A549 (cell line): ENCODE measurements around the gene DNAJC3. TPM values are rescaled to one million over a fixed set of nuclear protein-coding genes. Genes with fewer than 3 reads are reported as not detected.

Source experiments
- ATAC-seq, 2 experiments: fragments of 200-7000 bp in 1 of 2; fragments of >200 bp in 1 of 2; cut with Nextera tagmentation in 1 of 2; cut with Tn5 transposase in 1 of 2; 3 replicates each; pipeline versions ENCODE4 v1.8.0 to v1.9.1; 2018 to 2020; ENCODE audit warnings: mild to moderate bottlenecking in 1 of 2, moderate library complexity in 1 of 2
- CTCF ChIA-PET: fragments of 300-600 bp; sonication (Branson Sonifier 250); formaldehyde crosslinking; extraction: SDS; loops from one replicate; lab custom pipeline; 2021; ENCODE audit warnings: antibody characterized with exemption, inconsistent platforms; lab: Yijun Ruan, JAX
- POLR2A ChIA-PET: fragments of 350-600 bp; formaldehyde crosslinking; extraction: SDS; loops from one replicate; lab custom pipeline; 2021; ENCODE audit warnings: antibody characterized with exemption, inconsistent platforms; lab: Yijun Ruan, JAX
- DNase-seq, 2 experiments: peaks; one replicate each; pipeline versions ENCODE4 v3.0.0 to v3.0.0-alpha.2; 2011 to 2016; ENCODE audit warnings: low read depth in 1 of 2, low spot score in 1 of 2
- FAIRE-seq: peaks from 2 replicates; lab custom pipeline; 2011; peaks lifted over from hg19 to GRCh38; lab: Jason Lieb, UNC
- H3K27ac ChIP-seq, 2 experiments: fragments of >200 bp; sonication (Bioruptor Twin); formaldehyde crosslinking; 3 replicates each; pipeline ENCODE4 v1.5.1; 2016 to 2017
- H3K4me1 ChIP-seq: fragments of >200 bp; sonication (Bioruptor Twin); formaldehyde crosslinking; 3 replicates; pipeline ENCODE4 v1.6.1; 2016
- H3K4me2 ChIP-seq: fragments of >200 bp; sonication (Bioruptor Twin); formaldehyde crosslinking; 3 replicates; pipeline ENCODE4 v1.6.1; 2016
- H3K4me3 ChIP-seq: fragments of >200 bp; sonication (Bioruptor Twin); formaldehyde crosslinking; 3 replicates; pipeline ENCODE4 v1.5.1; 2016
- H3K9me3 ChIP-seq: fragments of >200 bp; sonication (Bioruptor Twin); formaldehyde crosslinking; 3 replicates; pipeline ENCODE4 v1.6.1; 2016
- CHD2 ChIP-seq: fragments of 150-350 bp; IDR thresholded peaks from 2 replicates; pipeline ENCODE4 v1.6.1; 2014; ENCODE audit warnings: low read length; ENCODE audit not compliant: partially characterized antibody
- EHF ChIP-seq: fragments of 250-450 bp; sonication (Bioruptor Pico); IDR thresholded peaks from 2 replicates; pipeline ENCODE4 v1.5.0; 2020; ENCODE audit warnings: mild to moderate bottlenecking
- ESRRA ChIP-seq: fragments of 150-350 bp; IDR thresholded peaks from 2 replicates; pipeline ENCODE4 v1.6.1; 2014; ENCODE audit warnings: mild to moderate bottlenecking, low read length, borderline replicate concordance
- FOSB ChIP-seq: fragments of 250-450 bp; sonication (Bioruptor Pico); IDR thresholded peaks from 2 replicates; pipeline ENCODE4 v1.5.0; 2020; ENCODE audit warnings: mild to moderate bottlenecking, moderate library complexity
- FOXS1 ChIP-seq: fragments of 250-450 bp; sonication (Bioruptor Pico); IDR thresholded peaks from 2 replicates; pipeline ENCODE4 v1.5.0; 2020; ENCODE audit warnings: mild to moderate bottlenecking, moderate library complexity
- GATA3 ChIP-seq: IDR thresholded peaks from 2 replicates; pipeline ENCODE4 v1.6.1; 2012; ENCODE audit warnings: borderline replicate concordance
- HOXA7 ChIP-seq: fragments of 250-450 bp; sonication (Bioruptor Pico); IDR thresholded peaks from 2 replicates; pipeline ENCODE4 v1.5.0; 2020; ENCODE audit warnings: mild to moderate bottlenecking, moderate library complexity
- HOXB13 ChIP-seq: fragments of 250-450 bp; sonication (Bioruptor Pico); IDR thresholded peaks from 2 replicates; pipeline ENCODE4 v1.5.0; 2020; ENCODE audit warnings: low read depth, mild to moderate bottlenecking, moderate library complexity
- HOXB5 ChIP-seq: fragments of 250-450 bp; sonication (Bioruptor Pico); IDR thresholded peaks from 2 replicates; pipeline ENCODE4 v1.5.0; 2020; ENCODE audit warnings: mild to moderate bottlenecking, moderate library complexity
- JUN ChIP-seq, 2 experiments: fragments of >200 bp; sonication (Bioruptor Twin); formaldehyde crosslinking; IDR thresholded peaks; 2 replicates in 1 of 2; 3 replicates in 1 of 2; pipeline ENCODE4 v1.6.1; 2016 to 2017
- KDM5A ChIP-seq: fragments of 200-600 bp; sonication (generic); IDR thresholded peaks from 2 replicates; pipeline ENCODE4 v1.6.1; 2016; ENCODE audit warnings: antibody characterized with exemption, mild to moderate bottlenecking
- MAFK ChIP-seq: fragments of 450-650 bp; IDR thresholded peaks from 2 replicates; pipeline ENCODE4 v1.6.1; 2014; ENCODE audit not compliant: partially characterized antibody
- MAZ ChIP-seq: fragments of 150-350 bp; IDR thresholded peaks from 2 replicates; pipeline ENCODE4 v1.6.1; 2014; ENCODE audit warnings: antibody characterized with exemption, low read depth, low read length, borderline replicate concordance
- MYC ChIP-seq: IDR thresholded peaks from 2 replicates; pipeline ENCODE4 v1.6.1; 2012; ENCODE audit warnings: mild to moderate bottlenecking, inconsistent platforms, low read length, improper control_type of control experiment, borderline replicate concordance
- NR3C1 ChIP-seq: fragments of >200 bp; sonication (Bioruptor Twin); formaldehyde crosslinking; IDR thresholded peaks from 3 replicates; pipeline ENCODE4 v1.6.1; 2017
- PHF8 ChIP-seq: fragments of 200-600 bp; sonication (generic); IDR thresholded peaks from 2 replicates; pipeline ENCODE4 v1.6.1; 2016; ENCODE audit warnings: low read depth, mild to moderate bottlenecking, antibody characterized with exemption, moderate library complexity, borderline replicate concordance
- POLR2A ChIP-seq: IDR thresholded peaks from 2 replicates; pipeline ENCODE4 v1.6.1; 2012; ENCODE audit warnings: mild to moderate bottlenecking, low read length
- RAD21 ChIP-seq, 2 experiments: fragments of >200 bp in 1 of 2; sonication (Bioruptor Twin) in 1 of 2; formaldehyde crosslinking in 1 of 2; IDR thresholded peaks in 1 of 2; conservative IDR thresholded peaks in 1 of 2; 2 replicates in 1 of 2; 3 replicates in 1 of 2; pipeline ENCODE4 v1.6.1; 2012 to 2018; ENCODE audit warnings: inconsistent platforms in 1 of 2
- RARB ChIP-seq: fragments of 250-450 bp; sonication (Bioruptor Pico); IDR thresholded peaks from 2 replicates; pipeline ENCODE4 v1.8.0; 2021; ENCODE audit warnings: mild to moderate bottlenecking, moderate library complexity
- RCOR1 ChIP-seq: fragments of 150-350 bp; IDR thresholded peaks from 2 replicates; pipeline ENCODE4 v1.6.1; 2014; ENCODE audit warnings: antibody characterized with exemption, low read length, low read depth
- RFX5 ChIP-seq: fragments of 450-650 bp; IDR thresholded peaks from 2 replicates; pipeline ENCODE4 v1.7.1; 2014; ENCODE audit warnings: antibody characterized with exemption, mild to moderate bottlenecking, moderate library complexity
- SMC3 ChIP-seq: fragments of >200 bp; sonication (Bioruptor Twin); formaldehyde crosslinking; IDR thresholded peaks from 3 replicates; pipeline ENCODE4 v1.6.1; 2018; ENCODE audit warnings: inconsistent platforms
- SREBF2 ChIP-seq: fragments of 450-650 bp; IDR thresholded peaks from 2 replicates; pipeline ENCODE4 v1.6.1; 2014; ENCODE audit warnings: mild to moderate bottlenecking, moderate library complexity
- TFCP2L1 ChIP-seq: fragments of 250-450 bp; sonication (Bioruptor Pico); IDR thresholded peaks from 2 replicates; pipeline ENCODE4 v1.5.0; 2021; ENCODE audit warnings: mild to moderate bottlenecking
- ZFP36 ChIP-seq: fragments of 450-650 bp; IDR thresholded peaks from 2 replicates; pipeline ENCODE4 v1.6.1; 2014; ENCODE audit warnings: borderline replicate concordance; ENCODE audit not compliant: partially characterized antibody
- ZNF302 ChIP-seq: fragments of 250-450 bp; sonication (Bioruptor Pico); IDR thresholded peaks from 2 replicates; pipeline ENCODE4 v1.9.0; 2021; ENCODE audit warnings: inconsistent platforms, mild to moderate bottlenecking, moderate library complexity
- ZSCAN20 ChIP-seq: fragments of 250-450 bp; sonication (Bioruptor Pico); IDR thresholded peaks from 2 replicates; pipeline ENCODE4 v1.8.0; 2022; ENCODE audit warnings: mild to moderate bottlenecking, moderate library complexity
- WGBS: methylation state at CpG from one replicate; pipeline ENCODE4 v1.1.6; 2017; ENCODE audit errors: missing lambda C conversion rate; 5-methylcytosine and 5-hydroxymethylcytosine counted together
- polyA plus RNA-seq, 4 experiments: library from polyadenylated mRNA; depleted of rRNA in 3 of 4; stranded (reverse); fragments of >200 nt; fragmentation: RNase III in 1 of 4; extraction: RNeasy Plus Mini Kit Qiagen cat#74134 plus additional on column Dnase treatment in 1 of 4; gene quantifications; 2 replicates in 3 of 4; 3 replicates in 1 of 4; pipeline ENCODE4 v1.2.3, GENCODE V29; 2011 to 2017
- TF ChIP-seq, protein P1 (sequence below): IDR thresholded peaks from 2 replicates; pipeline ENCODE4 v1.6.1; 2012; ENCODE audit warnings: low read depth, borderline replicate concordance
- TF ChIP-seq, protein P2 (sequence below): fragments of 450-650 bp; IDR thresholded peaks from 2 replicates; pipeline ENCODE4 v1.6.1; 2014; ENCODE audit warnings: antibody characterized with exemption
- TF ChIP-seq, protein P3 (sequence below): fragments of 200-600 bp; sonication (generic); IDR thresholded peaks from 2 replicates; pipeline ENCODE4 v1.6.1; 2016; ENCODE audit warnings: antibody characterized with exemption, mild to moderate bottlenecking, moderate library complexity

DNAJC3 gene
- polyA plus RNA-seq, 2 of the 4 experiments (the other 2 are of a cell fraction) = 11.1 to 21.9 TPM

DNA sequence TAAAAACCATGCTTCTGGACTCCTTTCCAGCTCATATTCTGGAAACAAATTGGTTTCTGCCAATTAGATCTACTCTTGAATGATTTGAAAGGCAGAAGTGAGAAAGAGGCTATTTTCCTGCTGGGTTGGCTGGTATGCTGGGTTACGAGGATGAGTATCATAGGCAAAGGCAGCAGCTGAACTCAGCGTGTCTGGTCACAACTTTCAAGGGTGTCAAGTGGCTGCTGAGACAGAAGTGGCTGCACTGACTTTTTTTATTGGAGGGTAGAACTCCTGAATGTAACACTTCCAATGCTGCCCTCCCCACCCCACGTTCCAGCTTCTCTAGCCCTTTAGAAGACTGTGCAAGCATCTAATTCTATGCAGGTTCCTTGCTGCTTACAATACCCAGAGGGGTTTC lies 24.1 kb upstream of the DNAJC3 start:
- no peak overlapping the region for H3K4me3 ChIP-seq
- FAIRE-seq (no peak), DNase-seq (no peak), ATAC-seq (no peak)
- ChIA-PET CTCF (interaction anchor here (1.0 kb wide), 2 partner anchors 8 to 28 kb away, joined by 3 read pairs; no protein-coding TSS in a partner anchor), POLR2A (no interaction called here)
- no peaks in the 10 kb centered on the region for H3K9me3 ChIP-seq
- WGBS = 51% methylated on average over 3 of the region's 3 CpGs
- no peaks in the 10 kb centered on the region for H3K4me1 ChIP-seq
- no peak for TF ChIP-seq HOXB13 (CRISPR knock-in tag)
- no peak for TF ChIP-seq POLR2A
- no peak for TF ChIP-seq ZFP36
- no peak for TF ChIP-seq FOSB (CRISPR knock-in tag)
- TF ChIP-seq RFX5 = no peak
- TF ChIP-seq FOXS1 (CRISPR knock-in tag) = no peak
- TF ChIP-seq, protein P1, sequence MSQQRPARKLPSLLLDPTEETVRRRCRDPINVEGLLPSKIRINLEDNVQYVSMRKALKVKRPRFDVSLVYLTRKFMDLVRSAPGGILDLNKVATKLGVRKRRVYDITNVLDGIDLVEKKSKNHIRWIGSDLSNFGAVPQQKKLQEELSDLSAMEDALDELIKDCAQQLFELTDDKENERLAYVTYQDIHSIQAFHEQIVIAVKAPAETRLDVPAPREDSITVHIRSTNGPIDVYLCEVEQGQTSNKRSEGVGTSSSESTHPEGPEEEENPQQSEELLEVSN = no peak
- no peak for TF ChIP-seq EHF
- TF ChIP-seq KDM5A = no peak
- TF ChIP-seq RCOR1 = no peak
- TF ChIP-seq MAFK = no peak
- TF ChIP-seq GATA3 = no peak
- no peak for TF ChIP-seq ZSCAN20 (CRISPR knock-in tag)
- no peak for TF ChIP-seq PHF8
- TF ChIP-seq RARB (CRISPR knock-in tag) = no peak
- TF ChIP-seq, protein P2, sequence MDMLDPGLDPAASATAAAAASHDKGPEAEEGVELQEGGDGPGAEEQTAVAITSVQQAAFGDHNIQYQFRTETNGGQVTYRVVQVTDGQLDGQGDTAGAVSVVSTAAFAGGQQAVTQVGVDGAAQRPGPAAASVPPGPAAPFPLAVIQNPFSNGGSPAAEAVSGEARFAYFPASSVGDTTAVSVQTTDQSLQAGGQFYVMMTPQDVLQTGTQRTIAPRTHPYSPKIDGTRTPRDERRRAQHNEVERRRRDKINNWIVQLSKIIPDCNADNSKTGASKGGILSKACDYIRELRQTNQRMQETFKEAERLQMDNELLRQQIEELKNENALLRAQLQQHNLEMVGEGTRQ = no peak
- no peak for TF ChIP-seq RAD21 (conservative IDR thresholded peaks at IDR 0.05 in 1 of 2, IDR thresholded peaks at IDR 0.05 in 1 of 2)
- no peak for TF ChIP-seq SREBF2
- no peak overlapping the region for H3K27ac ChIP-seq
- no peak overlapping the region for H3K4me2 ChIP-seq

DNA sequence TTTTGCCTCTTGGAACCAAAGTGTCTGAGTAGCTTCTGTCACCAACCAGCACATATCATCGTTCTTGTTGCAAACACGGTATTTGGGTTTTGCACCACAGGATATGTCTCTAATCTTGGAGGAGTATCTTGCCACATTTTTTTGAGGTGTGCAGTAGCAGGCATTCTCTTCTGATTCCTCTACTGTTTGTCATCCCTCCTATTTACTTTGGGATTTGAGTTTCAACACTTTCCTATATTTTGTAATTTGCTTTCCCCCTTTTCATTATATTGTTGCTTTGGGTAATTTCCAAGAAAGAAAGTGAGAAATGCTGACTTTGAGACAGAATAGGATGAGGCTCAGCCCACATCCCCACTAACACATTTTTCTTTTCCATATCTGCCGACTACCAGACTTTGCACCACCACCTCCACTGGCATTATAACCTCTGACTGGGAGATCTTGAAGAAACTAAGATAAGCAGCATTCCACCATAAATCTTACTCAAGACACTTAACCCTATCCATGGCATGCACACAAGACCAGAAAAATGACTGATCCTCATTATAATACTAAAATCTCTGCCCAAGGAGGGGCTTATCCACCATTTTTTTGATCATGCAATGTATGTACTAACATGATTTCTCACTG lies 20.4 kb upstream of the DNAJC3 start:
- WGBS = 51% methylated on average over 3 of the region's 3 CpGs

DNA sequence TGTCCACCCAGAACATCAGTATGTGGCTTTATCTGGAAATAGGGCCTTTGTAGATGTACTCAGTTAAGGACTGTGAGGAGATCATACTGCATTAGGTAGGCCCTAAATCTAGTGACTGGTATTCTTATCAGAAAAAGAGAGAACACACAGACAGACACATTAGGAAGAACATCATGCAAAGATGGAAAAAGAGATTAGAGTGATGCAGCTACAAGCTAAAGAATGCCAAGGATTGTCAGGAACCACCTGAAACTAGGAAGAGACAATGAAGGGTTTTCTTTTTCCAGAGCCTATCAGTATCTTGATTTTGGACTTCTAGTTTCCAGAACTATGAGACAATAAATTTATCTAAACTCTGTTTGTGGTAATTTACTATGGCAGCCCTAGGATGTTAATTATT lies 17.4 kb upstream of the DNAJC3 start:
- no peak for FAIRE-seq
- ATAC-seq = no peak
- TF ChIP-seq RAD21 (conservative IDR thresholded peaks at IDR 0.05 in 1 of 2, IDR thresholded peaks at IDR 0.05 in 1 of 2) (no peak), RARB (CRISPR knock-in tag) (no peak), MYC (no peak), CHD2 (no peak), FOXS1 (CRISPR knock-in tag) (no peak), TFCP2L1 (no peak), HOXB5 (CRISPR knock-in tag) (no peak), RFX5 (no peak), JUN (IDR thresholded peaks at IDR 0.05) (no peak), ZFP36 (no peak), HOXA7 (CRISPR knock-in tag) (no peak)
- TF ChIP-seq, protein P2 = no peak
- TF ChIP-seq, protein P3, sequence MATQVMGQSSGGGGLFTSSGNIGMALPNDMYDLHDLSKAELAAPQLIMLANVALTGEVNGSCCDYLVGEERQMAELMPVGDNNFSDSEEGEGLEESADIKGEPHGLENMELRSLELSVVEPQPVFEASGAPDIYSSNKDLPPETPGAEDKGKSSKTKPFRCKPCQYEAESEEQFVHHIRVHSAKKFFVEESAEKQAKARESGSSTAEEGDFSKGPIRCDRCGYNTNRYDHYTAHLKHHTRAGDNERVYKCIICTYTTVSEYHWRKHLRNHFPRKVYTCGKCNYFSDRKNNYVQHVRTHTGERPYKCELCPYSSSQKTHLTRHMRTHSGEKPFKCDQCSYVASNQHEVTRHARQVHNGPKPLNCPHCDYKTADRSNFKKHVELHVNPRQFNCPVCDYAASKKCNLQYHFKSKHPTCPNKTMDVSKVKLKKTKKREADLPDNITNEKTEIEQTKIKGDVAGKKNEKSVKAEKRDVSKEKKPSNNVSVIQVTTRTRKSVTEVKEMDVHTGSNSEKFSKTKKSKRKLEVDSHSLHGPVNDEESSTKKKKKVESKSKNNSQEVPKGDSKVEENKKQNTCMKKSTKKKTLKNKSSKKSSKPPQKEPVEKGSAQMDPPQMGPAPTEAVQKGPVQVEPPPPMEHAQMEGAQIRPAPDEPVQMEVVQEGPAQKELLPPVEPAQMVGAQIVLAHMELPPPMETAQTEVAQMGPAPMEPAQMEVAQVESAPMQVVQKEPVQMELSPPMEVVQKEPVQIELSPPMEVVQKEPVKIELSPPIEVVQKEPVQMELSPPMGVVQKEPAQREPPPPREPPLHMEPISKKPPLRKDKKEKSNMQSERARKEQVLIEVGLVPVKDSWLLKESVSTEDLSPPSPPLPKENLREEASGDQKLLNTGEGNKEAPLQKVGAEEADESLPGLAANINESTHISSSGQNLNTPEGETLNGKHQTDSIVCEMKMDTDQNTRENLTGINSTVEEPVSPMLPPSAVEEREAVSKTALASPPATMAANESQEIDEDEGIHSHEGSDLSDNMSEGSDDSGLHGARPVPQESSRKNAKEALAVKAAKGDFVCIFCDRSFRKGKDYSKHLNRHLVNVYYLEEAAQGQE = no peak

More for the DNA sequence above, 20.4 kb upstream of the DNAJC3 start:
- TF ChIP-seq RFX5 (no peak), POLR2A (no peak), MAZ (no peak), MAFK (no peak), SMC3 (no peak), TFCP2L1 (no peak), ZNF302 (no peak), NR3C1 (no peak), ESRRA (no peak)
- TF ChIP-seq, protein P1 = no peak
- FAIRE-seq (no peak), DNase-seq (no peak), ATAC-seq (no peak)
- ChIA-PET CTCF (no interaction called here), POLR2A (no interaction called here)
- no peak overlapping the region for H3K4me2 ChIP-seq
- no peaks in the 10 kb centered on the region for H3K4me1 ChIP-seq
- no peak overlapping the region for H3K4me3 ChIP-seq
- no peaks in the 10 kb centered on the region for H3K9me3 ChIP-seq
- no peak overlapping the region for H3K27ac ChIP-seq

More for the DNA sequence above, 17.4 kb upstream of the DNAJC3 start:
- POLR2A ChIA-PET = no interaction called here
- CTCF ChIA-PET = no interaction called here
- DNase-seq = no peak
- no peaks in the 10 kb centered on the region for H3K4me1 ChIP-seq
- no peak overlapping the region for H3K27ac ChIP-seq
- H3K9me3 ChIP-seq = no peaks in the 10 kb centered on the region
- no peak overlapping the region for H3K4me3 ChIP-seq
- no peak overlapping the region for H3K4me2 ChIP-seq
